ENCODE measurements around the gene MARCHF11. TPM values are rescaled to one million over a fixed set of nuclear protein-coding genes. Genes with fewer than 3 reads are reported as not detected.

The MARCHF11 gene
- total RNA-seq, 1 donor from 2014 or later = not detected

GRCh38 chr5:16051246-16051755 lies 128.3 kb downstream of the MARCHF11 start:
- no peak for TF ChIP-seq EZH2 (IDR thresholded peaks at IDR 0.05; ENCODE audit: insufficient read depth, low read length)
- TF ChIP-seq CTCF (IDR thresholded peaks at IDR 0.05; ENCODE audit: insufficient read depth, low read depth, low read length) = no peak
- H3K36me3 Mint-ChIP-seq (ENCODE audit: low read depth, unreplicated experiment) = no peaks in the 10 kb centered on the region
- Histone ChIP-seq H3K4me3 (ENCODE audit: insufficient read depth, low read depth, low read length) (no peak overlapping the region), H3K36me3 (ENCODE audit: insufficient read depth, low read length) (no peaks in the 10 kb centered on the region), H2AFZ (ENCODE audit: low read depth, low read length) (no peak overlapping the region), H3K9ac (ENCODE audit: low read length) (no peak overlapping the region), H3K4me2 (ENCODE audit: low read length) (no peak overlapping the region), H3K9me3 (ENCODE audit: insufficient read depth, low read depth, low read length) (no peaks in the 10 kb centered on the region), H3K79me2 (ENCODE audit: insufficient read depth, low read length) (no peaks in the 10 kb centered on the region), H3K4me1 (ENCODE audit: insufficient read depth, low read length) (no peaks in the 10 kb centered on the region), H3K27me3 (ENCODE audit: insufficient read depth, low read length) (no peaks in the 10 kb centered on the region), H4K20me1 (ENCODE audit: insufficient read depth, low read length) (no peaks in the 10 kb centered on the region), H3K27ac (ENCODE audit: low read depth, low read length) (no peak overlapping the region)
- peaks cover 8% of the 10 kb centered on the region for H3K9me3 Mint-ChIP-seq (ENCODE audit: unreplicated experiment)
- peaks cover 3% of the 10 kb centered on the region for H3K4me1 Mint-ChIP-seq (ENCODE audit: low read depth, unreplicated experiment)
- peak overlapping the region; percentile 69 for H3K27ac Mint-ChIP-seq (ENCODE audit: unreplicated experiment)
- no peak for FAIRE-seq
- no peak overlapping the region for H3K4me3 Mint-ChIP-seq (ENCODE audit: unreplicated experiment)
- DNase-seq (ENCODE audit: low read depth) = peak; percentile 13
- no peaks in the 10 kb centered on the region for H3K27me3 Mint-ChIP-seq (ENCODE audit: low read depth, unreplicated experiment)

- Histone ChIP-seq H3K27me3 (ENCODE audit: insufficient read depth, low read length) (no peaks in the 10 kb centered on the region), H3K9ac (ENCODE audit: low read length) (no peak overlapping the region), H3K4me3 (ENCODE audit: insufficient read depth, low read depth, low read length) (no peak overlapping the region), H3K4me2 (ENCODE audit: low read length) (no peak overlapping the region), H2AFZ (ENCODE audit: low read depth, low read length) (no peak overlapping the region), H3K36me3 (ENCODE audit: insufficient read depth, low read length) (no peaks in the 10 kb centered on the region), H3K79me2 (ENCODE audit: insufficient read depth, low read length) (no peaks in the 10 kb centered on the region), H3K4me1 (ENCODE audit: insufficient read depth, low read length) (no peaks in the 10 kb centered on the region), H4K20me1 (ENCODE audit: insufficient read depth, low read length) (no peaks in the 10 kb centered on the region), H3K9me3 (ENCODE audit: insufficient read depth, low read depth, low read length) (no peaks in the 10 kb centered on the region), H3K27ac (ENCODE audit: low read depth, low read length) (no peak overlapping the region)
- H3K36me3 Mint-ChIP-seq (ENCODE audit: low read depth, unreplicated experiment) = no peaks in the 10 kb centered on the region
- H3K27ac Mint-ChIP-seq (ENCODE audit: unreplicated experiment) = no peak overlapping the region
- H3K4me3 Mint-ChIP-seq (ENCODE audit: unreplicated experiment) = no peak overlapping the region
- TF ChIP-seq CTCF (IDR thresholded peaks at IDR 0.05; ENCODE audit: insufficient read depth, low read depth, low read length) (no peak), EZH2 (IDR thresholded peaks at IDR 0.05; ENCODE audit: insufficient read depth, low read length) (no peak)
- no peaks in the 10 kb centered on the region for H3K27me3 Mint-ChIP-seq (ENCODE audit: low read depth, unreplicated experiment)
- no peak for FAIRE-seq
- DNase-seq (ENCODE audit: low read depth) = no peak
- peaks cover 8% of the 10 kb centered on the region for H3K9me3 Mint-ChIP-seq (ENCODE audit: unreplicated experiment)
- H3K4me1 Mint-ChIP-seq (ENCODE audit: low read depth, unreplicated experiment) = peaks cover 3% of the 10 kb centered on the region
Measured at GRCh38 chr5:16050414-16050813, 129.2 kb downstream of the MARCHF11 start.

- no peaks in the 10 kb centered on the region for H3K36me3 ChIP-seq (ENCODE audit: insufficient read depth, low read length)
- H3K79me2 ChIP-seq (ENCODE audit: insufficient read depth, low read length) = no peaks in the 10 kb centered on the region
- no peaks in the 10 kb centered on the region for H3K27me3 Mint-ChIP-seq (ENCODE audit: low read depth, unreplicated experiment)
Measured at GRCh38 chr5:16049761-16050160, 129.8 kb downstream of the MARCHF11 start.

More at GRCh38 chr5:16049761-16050160, 129.8 kb downstream of the MARCHF11 start:
- H3K9me3 Mint-ChIP-seq (ENCODE audit: unreplicated experiment) = peaks cover 8% of the 10 kb centered on the region
- no peaks in the 10 kb centered on the region for H3K36me3 Mint-ChIP-seq (ENCODE audit: low read depth, unreplicated experiment)
- no peak overlapping the region for H3K9ac ChIP-seq (ENCODE audit: low read length)
- H3K27me3 ChIP-seq (ENCODE audit: insufficient read depth, low read length) = no peaks in the 10 kb centered on the region
- H2AFZ ChIP-seq (ENCODE audit: low read depth, low read length) = no peak overlapping the region
- DNase-seq (ENCODE audit: low read depth) = peak; percentile 21
- H3K9me3 ChIP-seq (ENCODE audit: insufficient read depth, low read depth, low read length) = no peaks in the 10 kb centered on the region
- no peak for TF ChIP-seq EZH2 (IDR thresholded peaks at IDR 0.05; ENCODE audit: insufficient read depth, low read length)
- H3K4me1 ChIP-seq (ENCODE audit: insufficient read depth, low read length) = no peaks in the 10 kb centered on the region
- no peak overlapping the region for H3K27ac ChIP-seq (ENCODE audit: low read depth, low read length)
- no peak overlapping the region for H3K4me3 ChIP-seq (ENCODE audit: insufficient read depth, low read depth, low read length)
- no peaks in the 10 kb centered on the region for H4K20me1 ChIP-seq (ENCODE audit: insufficient read depth, low read length)
- FAIRE-seq = no peak
- H3K4me1 Mint-ChIP-seq (ENCODE audit: low read depth, unreplicated experiment) = peaks cover 3% of the 10 kb centered on the region
- H3K27ac Mint-ChIP-seq (ENCODE audit: unreplicated experiment) = no peak overlapping the region
- H3K4me2 ChIP-seq (ENCODE audit: low read length) = no peak overlapping the region
- H3K4me3 Mint-ChIP-seq (ENCODE audit: unreplicated experiment) = no peak overlapping the region

Data from astrocyte (in vitro differentiated cells and primary cell).